K562 (cell line): Measurements from ENCODE around the gene DIO3. TPM values are rescaled to one million over a fixed set of nuclear protein-coding genes. Genes with fewer than 3 reads are reported as not detected.

ENCODE experiments used
- ATAC-seq: fragments of 200-7000 bp; cut with Tn5 transposase; 3 replicates; pipeline ENCODE4 v1.9.1; 2020; ENCODE audit warnings: moderate library complexity
- BruUV-seq: library from RNA; stranded (reverse); fragments of 400-500 nt; replicated peaks from 2 replicates; lab custom pipeline; 2021; lab: Mats Ljungman, UMichigan
- CTCF ChIA-PET: fragments of 300-600 bp; formaldehyde crosslinking; extraction: SDS; loops from one replicate; lab custom pipeline; 2021; ENCODE audit warnings: low intra/inter-chr PET ratio; lab: Yijun Ruan, JAX
- POLR2A ChIA-PET: fragments of 300-600, 350-650 bp; sonication (Branson Sonifier 250); formaldehyde crosslinking; extraction: SDS; loops from one replicate; lab custom pipeline; 2021; ENCODE audit warnings: antibody characterized with exemption, inconsistent platforms; lab: Yijun Ruan, JAX
- DNase-seq, 4 experiments: peaks; one replicate each; pipeline versions ENCODE4 v3.0.0 to v3.0.0-alpha.2; 2011 to 2018; ENCODE audit warnings: low spot score in 3 of 4, mixed read lengths in 3 of 4; ENCODE audit errors: extremely low read depth in 1 of 4
- FAIRE-seq: peaks from 2 replicates; lab custom pipeline; 2011; peaks lifted over from hg19 to GRCh38; lab: Jason Lieb, UNC
- H2AFZ ChIP-seq: 2 replicates; pipeline ENCODE4 v1.6.0; 2011; ENCODE audit warnings: low read depth, low read length, control low read depth, inconsistent platforms
- H3K27ac ChIP-seq: fragments of 200-600 bp; 3 replicates; pipeline ENCODE4 v1.8.0; 2011; ENCODE audit warnings: low read depth, mild to moderate bottlenecking, control low read depth, inconsistent platforms, low read length, moderate library complexity, mixed read lengths; ENCODE audit errors: extremely low read depth
- H3K27me3 ChIP-seq, 2 experiments: fragments of 300-600 bp in 1 of 2; 2 replicates in 1 of 2; 3 replicates in 1 of 2; pipeline versions ENCODE4 v1.6.0 to v1.8.0; 2011; ENCODE audit warnings: inconsistent platforms in 2 of 2, low read length in 2 of 2, mild to moderate bottlenecking in 1 of 2, mixed read lengths in 1 of 2, moderate library complexity in 1 of 2; ENCODE audit not compliant: control insufficient read depth in 2 of 2, insufficient read depth in 2 of 2
- H3K36me3 ChIP-seq: fragments of 300-600 bp; 3 replicates; pipeline ENCODE4 v1.8.0; 2011; ENCODE audit warnings: mild to moderate bottlenecking, low read length, inconsistent platforms; ENCODE audit not compliant: control insufficient read depth, insufficient read depth
- H3K4me1 ChIP-seq, 2 experiments: fragments of 200-600 bp in 1 of 2; replicated peaks in 1 of 2; 2 replicates in 1 of 2; 3 replicates in 1 of 2; pipeline versions ENCODE4 v1.5.1 to v1.8.0; 2011; ENCODE audit warnings: inconsistent platforms in 2 of 2, low read length in 2 of 2, mild to moderate bottlenecking in 1 of 2, mixed read lengths in 1 of 2, moderate library complexity in 1 of 2; ENCODE audit not compliant: control insufficient read depth in 2 of 2, insufficient read depth in 2 of 2
- H3K4me2 ChIP-seq: 2 replicates; pipeline ENCODE4 v1.6.1; 2011; ENCODE audit warnings: low read length, control low read depth, inconsistent platforms, mixed read lengths; ENCODE audit not compliant: insufficient read depth
- H3K4me3 ChIP-seq: fragments of 200-600 bp; sonication (generic), shearing (Covaris generic); 2 replicates; pipeline ENCODE4 v1.5.1; 2016; ENCODE audit warnings: control low read depth, inconsistent platforms
- H3K79me2 ChIP-seq: fragments of 200-600 bp; 3 replicates; pipeline ENCODE4 v1.8.0; 2011; ENCODE audit warnings: low read length, inconsistent platforms; ENCODE audit not compliant: control insufficient read depth, insufficient read depth
- H3K9ac ChIP-seq, 2 experiments: 2 replicates each; pipeline versions ENCODE4 v1.6.0 to v1.6.1; 2011; ENCODE audit warnings: low read depth in 2 of 2, low read length in 2 of 2, control low read depth in 1 of 2, inconsistent platforms in 1 of 2, mild to moderate bottlenecking in 1 of 2, mixed read lengths in 1 of 2; ENCODE audit not compliant: insufficient read depth in 1 of 2
- H3K9me1 ChIP-seq: one replicate; pipeline ENCODE4 v1.6.0; 2011; ENCODE audit warnings: inconsistent platforms, mild to moderate bottlenecking, low read length, moderate library complexity; ENCODE audit not compliant: control insufficient read depth, insufficient read depth
- H3K9me3 ChIP-seq: replicated peaks from 2 replicates; pipeline ENCODE4 v1.5.1; 2011; ENCODE audit warnings: low read depth, low read length, inconsistent platforms; ENCODE audit not compliant: control insufficient read depth, insufficient read depth
- H4K20me1 ChIP-seq: replicated peaks from 2 replicates; pipeline ENCODE4 v1.6.1; 2011; ENCODE audit warnings: low read length, inconsistent platforms, mixed read lengths; ENCODE audit not compliant: control insufficient read depth, insufficient read depth
- BRCA1 ChIP-seq, 2 experiments: fragments of 450-650 bp in 1 of 2; sonication (generic) in 1 of 2; formaldehyde crosslinking in 1 of 2; IDR thresholded peaks; 2 replicates each; pipeline versions ENCODE4 v1.5.0 to v1.6.1; 2017 to 2020; ENCODE audit warnings: mild to moderate bottlenecking in 1 of 2, missing genetic modification reagents in 1 of 2
- BRF1 ChIP-seq: IDR thresholded peaks from 3 replicates; pipeline ENCODE4 v1.6.1; 2011; ENCODE audit warnings: borderline replicate concordance, mild to moderate bottlenecking; ENCODE audit not compliant: insufficient read length; ENCODE audit errors: extremely low read depth
- CEBPB ChIP-seq: fragments of 450-650 bp; IDR thresholded peaks from 2 replicates; pipeline ENCODE4 v1.6.1; 2016; ENCODE audit warnings: missing genetic modification characterization, missing compliant biosample characterization
- ETV1 ChIP-seq: fragments of 450-650 bp; conservative IDR thresholded peaks from 2 replicates; pipeline ENCODE4 v1.6.1; 2016; ENCODE audit warnings: missing genetic modification characterization, control low read depth, low read depth, missing compliant biosample characterization
- PCBP2 ChIP-seq: fragments of 200-400 bp; formaldehyde crosslinking; IDR thresholded peaks from 2 replicates; pipeline ENCODE4 v1.6.1; 2018; ENCODE audit warnings: low read length, low read depth, mild to moderate bottlenecking, moderate library complexity; ENCODE audit not compliant: poor library complexity, severe bottlenecking
- POLR3G ChIP-seq: IDR thresholded peaks from 2 replicates; pipeline ENCODE4 v1.6.1; 2011; ENCODE audit not compliant: insufficient read length, insufficient replicate concordance; ENCODE audit errors: extremely low read depth
- RBBP5 ChIP-seq: fragments of 200-600 bp; sonication (generic); IDR thresholded peaks from 2 replicates; pipeline ENCODE4 v1.6.1; 2012; ENCODE audit warnings: borderline replicate concordance, mild to moderate bottlenecking, low read length, control low read depth, inconsistent platforms; ENCODE audit not compliant: insufficient read depth, poor library complexity, severe bottlenecking
- RFX7 ChIP-seq: fragments of 250-450 bp; sonication (Bioruptor Pico); IDR thresholded peaks from 2 replicates; pipeline ENCODE4 v1.5.1; 2021; ENCODE audit warnings: mild to moderate bottlenecking
- SMAD1 ChIP-seq: fragments of 150-350 bp; IDR thresholded peaks from 2 replicates; pipeline ENCODE4 v1.6.1; 2014; ENCODE audit warnings: low read length, low read depth; ENCODE audit not compliant: partially characterized antibody
- SRSF1 ChIP-seq: fragments of 200-400 bp; formaldehyde crosslinking; IDR thresholded peaks from 2 replicates; pipeline ENCODE4 v1.6.1; 2017; ENCODE audit warnings: mild to moderate bottlenecking, low read depth, low read length, moderate library complexity
- TCF15 ChIP-seq: fragments of 250-450 bp; sonication (Bioruptor Pico); IDR thresholded peaks from 2 replicates; pipeline ENCODE4 v1.8.0; 2022; ENCODE audit warnings: moderate library complexity, mild to moderate bottlenecking, inconsistent platforms
- TEAD1 ChIP-seq, 2 experiments: fragments of 450-650 bp in 1 of 2; sonication (generic) in 1 of 2; formaldehyde crosslinking; IDR thresholded peaks; 2 replicates each; pipeline versions ENCODE4 v1.4.0 to v1.8.0; 2020 to 2022; ENCODE audit warnings: mild to moderate bottlenecking in 2 of 2, missing genetic modification reagents in 1 of 2
- XRCC3 ChIP-seq: fragments of 450-650 bp; IDR thresholded peaks from 2 replicates; pipeline ENCODE4 v1.6.1; 2017; ENCODE audit warnings: mild to moderate bottlenecking, moderate library complexity
- ZNF324 ChIP-seq: fragments of 250-450 bp; sonication (Bioruptor Pico); IDR thresholded peaks from 2 replicates; pipeline ENCODE4 v1.4.0; 2020; ENCODE audit warnings: mild to moderate bottlenecking
- WGBS: fragments of 100-300 bp; shearing (Covaris generic); methylation state at CpG from one replicate; pipeline ENCODE4 v1.1.6; 2016; ENCODE audit warnings: low coverage, mixed read lengths; ENCODE audit not compliant: insufficient coverage; ENCODE audit errors: missing lambda C conversion rate; 5-methylcytosine and 5-hydroxymethylcytosine counted together
- in situ Hi-C: fragments of 300-500 bp; cut with MboI; formaldehyde crosslinking; loops from 4 replicates; pipeline ENCODE4 v1.15.0; 2018; ENCODE audit warnings: inconsistent platforms, mixed read lengths
- intact Hi-C: fragments of 100-400 bp; cut with micrococcal nuclease; formaldehyde crosslinking; loops from 2 replicates; pipeline ENCODE4 v1.14.2; 2022
- polyA plus RNA-seq, 8 experiments: library from polyadenylated mRNA; depleted of rRNA in 4 of 8; stranded (reverse) in 5 of 8; unstranded in 3 of 8; fragments of >200 nt; fragmentation: Nextera tagmentation in 2 of 8; fragmentation: Illumina TruSeq in 1 of 8; extraction: Ambion mirVana in 2 of 8; extraction: Trizol in 1 of 8; gene quantifications; 2 replicates each; pipeline versions ENCODE4 v1.2.1 to v1.2.3, GENCODE V29; 2011 to 2014; ENCODE audit warnings: inconsistent platforms in 1 of 8, missing spikeins in 1 of 8
- total RNA-seq, 7 experiments: library from RNA; depleted of rRNA in 6 of 7; stranded (reverse); fragments of >200 nt in 6 of 7; fragmentation: Illumina TruSeq in 2 of 7; extraction: Trizol in 2 of 7; gene quantifications; 2 replicates each; pipeline versions ENCODE4 v1.2.1 to v1.2.3, GENCODE V29; 2011 to 2021; ENCODE audit warnings: low replicate concordance in 1 of 7

The DIO3 gene
- total and polyA plus RNA-seq, 9 of the 15 experiments (the other 6 are each of a cell fraction or from before 2014, with no cell fraction given) = not detected

GRCh38 chr14:101582294-101582693, 21.0 kb downstream of the DIO3 start (continued):
- TF ChIP-seq TEAD1 (CRISPR knock-in tag; IDR thresholded peaks at IDR 0.05) = no peak
- no peak for TF ChIP-seq XRCC3
- TF ChIP-seq PCBP2 = no peak
- no peak for TF ChIP-seq RFX7
- no peak for TF ChIP-seq BRF1
- no peak for TF ChIP-seq SMAD1
- TF ChIP-seq TCF15 (CRISPR knock-in tag) = no peak
- TF ChIP-seq POLR3G = no peak
- TF ChIP-seq ZNF324 (CRISPR knock-in tag) = no peak
- TF ChIP-seq RBBP5 = no peak

GRCh38 chr14:101583006-101583714, 21.9 kb downstream of the DIO3 start:
- ChIA-PET POLR2A (interaction anchor here (0.5 to 1.1 kb wide), 3 partner anchors 10 to 45 kb away, joined by 4 to 5 read pairs (median 4); no protein-coding TSS in a partner anchor), CTCF (no interaction called here)
- 49% methylated on average over 8 of the region's 18 CpGs for WGBS
- Histone ChIP-seq H3K27ac (no peak overlapping the region), H3K9me3 (no peaks in the 10 kb centered on the region), H3K4me3 (no peak overlapping the region), H3K79me2 (no peaks in the 10 kb centered on the region), H3K36me3 (no peaks in the 10 kb centered on the region), H4K20me1 (no peaks in the 10 kb centered on the region), H3K27me3 (no peaks in the 10 kb centered on the region; a peak in 1 of 5 replicates), H2AFZ (no peak overlapping the region), H3K4me1 (peaks cover 0 to 16% of the 10 kb centered on the region in 2 experiments; a peak in 2 of 5 replicates), H3K9ac (no peak overlapping the region), H3K4me2 (no peak overlapping the region), H3K9me1 (no peaks in the 10 kb centered on the region)
- TF ChIP-seq CEBPB (tag) (no peak), BRCA1 (IDR thresholded peaks at IDR 0.05) (no peak), BRCA1 (CRISPR knock-in tag; IDR thresholded peaks at IDR 0.05) (no peak), ETV1 (tag) (no peak), SRSF1 (no peak)
- intact Hi-C loops (no loop called here), in situ Hi-C loops (no loop called here)
- ATAC-seq (no peak), FAIRE-seq (no peak), DNase-seq (no peak)
- BruUV-seq = no TSS peak
